GM12892 (cell line): ENCODE data around the gene MTARC1.

Experiments
- DNase-seq: peaks from one replicate; pipeline ENCODE4 v3.0.0; 2011; ENCODE audit not compliant: insufficient read length
- FAIRE-seq: peaks from 2 replicates; lab custom pipeline; 2011; peaks lifted over from hg19 to GRCh38; lab: Jason Lieb, UNC
- POLR2A ChIP-seq: IDR thresholded peaks from 2 replicates; pipeline ENCODE4 v1.6.1; 2011; ENCODE audit warnings: low read depth, low read length, control low read depth
- POLR2AphosphoS5 ChIP-seq: IDR thresholded peaks from 2 replicates; pipeline ENCODE4 v1.6.1; 2011; ENCODE audit warnings: low read depth, low read length, control low read depth
- TAF1 ChIP-seq: IDR thresholded peaks from 2 replicates; pipeline ENCODE4 v1.6.1; 2011; ENCODE audit warnings: low read depth, mild to moderate bottlenecking, control low read depth, low read length, borderline replicate concordance

The MTARC1 gene

DNA sequence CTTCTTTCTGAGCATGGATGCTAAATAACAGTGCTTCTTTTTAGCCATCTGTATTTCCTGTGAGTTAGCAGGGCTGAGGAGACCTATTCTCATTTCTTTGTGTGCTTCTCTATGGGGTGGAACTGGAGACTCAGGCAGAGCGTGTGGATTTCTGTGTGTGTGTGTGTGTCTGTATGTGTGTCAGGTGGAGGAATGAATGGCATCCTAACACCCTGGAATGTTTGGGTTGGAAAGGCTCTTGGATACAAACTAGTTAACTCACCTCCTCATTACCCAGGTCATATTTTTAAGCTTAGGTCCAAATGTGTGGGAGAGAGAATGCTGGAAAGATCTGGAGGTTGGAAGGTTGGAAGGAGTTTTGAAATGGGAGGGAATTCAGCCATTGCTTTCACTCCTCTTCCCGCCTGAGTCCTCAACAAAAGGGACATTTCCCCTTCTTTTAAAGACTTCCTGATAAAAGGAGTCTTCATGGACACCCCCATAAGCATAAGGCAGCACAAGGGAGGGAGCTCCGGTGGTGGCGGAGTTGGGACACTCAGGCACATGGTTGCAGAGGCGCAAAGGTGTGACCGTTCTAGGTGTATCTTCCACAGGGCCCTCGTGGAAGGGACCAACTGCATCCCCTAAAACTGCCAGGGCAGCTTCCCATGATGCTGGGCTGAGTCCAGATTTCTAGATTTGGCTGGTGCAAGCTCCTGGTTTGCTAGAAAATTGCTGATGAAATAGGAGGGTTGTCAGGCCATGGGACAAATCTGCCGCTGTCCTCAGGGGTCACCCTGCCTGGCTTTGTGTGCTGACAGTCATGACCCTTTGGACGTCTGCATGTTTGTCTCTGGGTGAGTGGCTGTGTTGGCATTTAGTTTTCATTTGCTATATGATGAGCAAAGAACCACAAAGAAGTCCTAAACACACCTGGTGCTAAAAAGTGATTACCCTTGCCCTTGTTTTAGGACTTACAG lies 37.6 kb downstream of the MTARC1 start:
- FAIRE-seq, result no peak
- no peak for DNase-seq
- TF ChIP-seq POLR2A (no peak), TAF1 (no peak), POLR2AphosphoS5 (no peak)

GRCh38 chr1:220825819-220826551 lies 39.3 kb downstream of the MTARC1 start:
- no peak for DNase-seq
- FAIRE-seq, result no peak
- TF ChIP-seq POLR2A, result no peak
- TF ChIP-seq POLR2AphosphoS5, result no peak
- TF ChIP-seq TAF1, result no peak

GRCh38 chr1:220826729-220827128 lies 40.0 kb downstream of the MTARC1 start:
- no peak for DNase-seq
- no peak for TF ChIP-seq POLR2AphosphoS5
- TF ChIP-seq TAF1, result no peak
- no peak for TF ChIP-seq POLR2A
- no peak for FAIRE-seq

DNA sequence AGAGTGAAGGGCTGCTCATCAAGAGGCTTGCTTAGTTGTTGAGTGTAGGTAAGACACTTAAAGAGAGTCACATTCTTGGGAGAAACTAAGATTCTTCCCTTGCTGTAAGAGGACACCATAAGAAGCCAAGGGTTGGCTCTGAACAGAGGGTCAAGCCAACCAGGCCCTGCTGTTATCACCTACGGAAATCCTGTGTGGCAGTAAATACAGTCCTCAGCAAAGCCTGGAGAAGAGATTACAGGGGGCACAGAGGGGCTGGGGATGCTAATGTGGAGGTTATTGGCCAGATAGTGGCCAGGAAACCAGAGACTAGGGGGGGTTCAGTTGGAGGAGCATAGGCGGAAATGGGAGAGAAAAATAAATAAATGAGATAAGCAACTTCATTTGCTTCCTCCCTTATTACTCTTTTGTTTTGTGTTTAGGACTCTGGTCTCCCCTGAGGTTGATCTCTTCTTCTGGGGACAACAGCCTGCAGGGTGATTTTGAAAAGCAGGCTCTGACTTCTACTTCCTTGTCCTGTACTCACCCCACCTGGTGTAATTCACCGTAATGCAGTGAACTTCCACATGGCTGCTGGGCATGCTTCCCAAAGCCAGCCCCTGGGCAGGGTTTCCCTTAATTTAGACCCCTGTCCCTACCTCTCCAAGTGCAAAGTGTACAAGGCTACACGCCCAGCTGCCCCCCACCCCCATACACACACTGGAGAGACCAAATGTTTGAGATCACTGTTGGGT lies 40.9 kb downstream of the MTARC1 start:
- no peak for TF ChIP-seq POLR2A
- TF ChIP-seq TAF1, result no peak
- TF ChIP-seq POLR2AphosphoS5, result no peak
- no peak for DNase-seq
- no peak for FAIRE-seq

- TF ChIP-seq POLR2A (no peak), POLR2AphosphoS5 (no peak), TAF1 (no peak)
- FAIRE-seq, result no peak
Observed at GRCh38 chr1:220828179-220828490, 41.4 kb downstream of the MTARC1 start.

GRCh38 chr1:220828950-220829586 lies 42.4 kb downstream of the MTARC1 start:
- no peak for DNase-seq
- TF ChIP-seq TAF1 (no peak), POLR2A (no peak), POLR2AphosphoS5 (no peak)
- FAIRE-seq, result no peak

More at GRCh38 chr1:220828179-220828490, 41.4 kb downstream of the MTARC1 start:
- no peak for DNase-seq

- DNase-seq, result no peak
- FAIRE-seq, result no peak
- TF ChIP-seq POLR2AphosphoS5, result no peak
- TF ChIP-seq POLR2A, result no peak
- TF ChIP-seq TAF1, result no peak
Observed at GRCh38 chr1:220833436-220833835, 46.7 kb downstream of the MTARC1 start.

DNA sequence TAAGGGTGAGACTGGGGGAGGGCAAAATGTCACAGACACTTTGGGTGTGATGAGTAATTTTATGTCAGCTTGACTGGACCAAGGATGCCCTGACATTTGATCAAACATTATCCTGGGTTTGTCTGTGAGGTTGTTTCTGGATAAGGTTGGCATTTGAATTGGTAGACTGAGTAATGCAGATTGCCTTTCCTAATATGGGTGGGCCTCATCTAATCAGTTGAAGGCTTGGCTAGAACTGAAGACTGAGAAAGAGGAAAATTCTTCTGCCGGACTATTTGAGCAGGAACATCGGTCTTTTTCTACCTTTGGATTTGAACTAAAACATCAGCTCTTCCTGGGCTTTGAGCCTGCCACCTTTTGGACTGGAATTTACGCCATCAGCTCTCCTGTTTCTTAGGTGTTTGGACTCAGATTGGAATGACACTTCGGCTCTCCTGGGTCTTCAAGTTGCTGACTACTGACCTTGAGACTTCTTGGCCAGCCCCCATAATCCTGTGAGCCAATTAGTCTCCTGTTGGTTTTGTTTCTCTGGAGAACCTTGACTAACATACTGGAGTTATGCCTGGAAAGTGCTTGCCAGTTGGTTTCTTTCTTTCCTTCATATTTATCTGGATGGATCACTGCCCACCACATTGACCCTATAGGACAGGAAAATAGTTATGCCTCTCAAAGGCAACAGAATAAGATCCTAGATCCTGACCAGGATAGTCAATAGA lies 47.6 kb downstream of the MTARC1 start:
- DNase-seq (no peak), FAIRE-seq (no peak)
- no peak for TF ChIP-seq TAF1
- no peak for TF ChIP-seq POLR2AphosphoS5
- no peak for TF ChIP-seq POLR2A
